Lung (tissue), 12 donors: Measurements from ENCODE around the gene G6PC2. TPM values are rescaled to one million over a fixed set of nuclear protein-coding genes. Genes with fewer than 3 reads are reported as not detected.

Experiments used
- ATAC-seq: fragments of 200-7000 bp; cut with Tn5 transposase; one replicate; pipeline ENCODE4 v1.9.1; 2020; ENCODE audit warnings: moderate number of reproducible peaks; ENCODE audit not compliant: insufficient read depth, low FRiP score
- DNase-seq, 3 donors: peaks; one replicate each; pipeline ENCODE4 v3.0.0-alpha.2; 2013 to 2017
- H3K27ac ChIP-seq, 2 donors: one replicate each; pipeline ENCODE4 v1.5.1; 2013; ENCODE audit warnings: mild to moderate bottlenecking in 2 of 2, moderate library complexity in 2 of 2, control low read depth in 1 of 2, inconsistent platforms in 1 of 2, low read depth in 1 of 2, low read length in 1 of 2
- H3K27me3 ChIP-seq, 3 donors: one replicate each; pipeline ENCODE4 v1.5.1; 2013; ENCODE audit warnings: low read length in 2 of 3; ENCODE audit not compliant: control insufficient read depth in 3 of 3, insufficient read depth in 3 of 3
- H3K36me3 ChIP-seq, 4 donors: one replicate each; pipeline ENCODE4 v1.5.1; 2013; ENCODE audit warnings: low read length in 4 of 4, mild to moderate bottlenecking in 1 of 4, moderate library complexity in 1 of 4; ENCODE audit not compliant: control insufficient read depth in 4 of 4, insufficient read depth in 4 of 4
- H3K4me1 ChIP-seq, 5 donors: one replicate each; pipeline ENCODE4 v1.5.1; 2013; ENCODE audit warnings: low read length in 5 of 5, mild to moderate bottlenecking in 2 of 5, moderate library complexity in 1 of 5; ENCODE audit not compliant: control insufficient read depth in 5 of 5, insufficient read depth in 5 of 5
- H3K4me3 ChIP-seq: one replicate; pipeline ENCODE4 v1.5.1; 2013; ENCODE audit warnings: mild to moderate bottlenecking, control low read depth, moderate library complexity
- H3K9ac ChIP-seq, 2 donors: one replicate each; pipeline ENCODE4 v1.5.1; 2013; ENCODE audit warnings: low read length in 2 of 2, control low read depth in 1 of 2; ENCODE audit not compliant: insufficient read depth in 1 of 2
- H3K9me3 ChIP-seq, 4 donors: one replicate each; pipeline ENCODE4 v1.5.1; 2013; ENCODE audit warnings: low read length in 3 of 4, mild to moderate bottlenecking in 1 of 4, moderate library complexity in 1 of 4; ENCODE audit not compliant: control insufficient read depth in 4 of 4, insufficient read depth in 3 of 4
- CTCF ChIP-seq: IDR thresholded peaks from 2 replicates; pipeline ENCODE4 v1.5.1; 2012; ENCODE audit warnings: mild to moderate bottlenecking; ENCODE audit errors: control extremely low read depth, extremely low read depth
- WGBS, 2 donors: extraction: QIAGEN DNeasy Blood & Tissue Kit; methylation state at CpG; one replicate each; pipeline ENCODE4 v1.1.7; 2013; 5-methylcytosine and 5-hydroxymethylcytosine counted together
- polyA plus RNA-seq, 2 donors: library from polyadenylated mRNA; stranded (reverse); fragments of 200-250 nt; gene quantifications; one replicate each; pipeline ENCODE4 v1.2.1, GENCODE V29; 2013
- total RNA-seq, 2 donors: library from RNA; depleted of rRNA in 1 of 2; stranded (reverse); fragments of >200 nt in 1 of 2; gene quantifications; one replicate each; pipeline ENCODE4 v1.2.1, GENCODE V29; 2014 to 2021
- donor health status: control.
- donor health status: control.
- donor health status: Bipolar disorder and iron deficiency.
- donor health status: healthy.
- donor health status: DM: yes; HTN: yes; CAD: no.

G6PC2 gene
- total and polyA plus RNA-seq, 4 donors: 0.01 to 0.37 (median 0.08) TPM; not detected in 1

- H3K4me1 ChIP-seq: no peaks in the 10 kb centered on the region
- WGBS, 2 donors: 43 to 68% methylated on average over 4 of the region's 4 CpGs
- H3K4me3 ChIP-seq: no peak overlapping the region
- H3K9ac ChIP-seq: no peak overlapping the region
- H3K27ac ChIP-seq: no peak overlapping the region
- no peak for TF ChIP-seq CTCF
- H3K36me3 ChIP-seq: no peaks in the 10 kb centered on the region
- ATAC-seq (no peak), DNase-seq (no peak)
- no peaks in the 10 kb centered on the region for H3K27me3 ChIP-seq
- no peaks in the 10 kb centered on the region for H3K9me3 ChIP-seq
These were observed 4.3 kb upstream of the G6PC2 start for GRCh38 chr2:168896783-168897182.

- 83% methylated on average over 1 of the region's 1 CpG for WGBS, 2 donors
- H3K9me3 ChIP-seq: no peaks in the 10 kb centered on the region
- H3K4me3 ChIP-seq: no peak overlapping the region
- no peaks in the 10 kb centered on the region for H3K36me3 ChIP-seq
- no peak for DNase-seq
- H3K27me3 ChIP-seq: no peaks in the 10 kb centered on the region
- TF ChIP-seq CTCF: no peak
- no peak overlapping the region for H3K9ac ChIP-seq
- no peak overlapping the region for H3K27ac ChIP-seq
- no peaks in the 10 kb centered on the region for H3K4me1 ChIP-seq
- no peak for ATAC-seq
These were observed 3.6 kb upstream of the G6PC2 start for GRCh38 chr2:168897449-168897848.

GRCh38 chr2:168903888-168904287, 2.8 kb downstream of the G6PC2 start:
- Histone ChIP-seq H3K36me3 (no peaks in the 10 kb centered on the region), H3K9me3 (no peaks in the 10 kb centered on the region), H3K27me3 (no peaks in the 10 kb centered on the region), H3K27ac (no peak overlapping the region), H3K4me3 (no peak overlapping the region), H3K9ac (no peak overlapping the region), H3K4me1 (no peaks in the 10 kb centered on the region)
- DNase-seq: no peak
- 93 to 96% methylated on average over 2 of the region's 2 CpGs for WGBS, 2 donors
- ATAC-seq: no peak
- TF ChIP-seq CTCF: no peak

GRCh38 chr2:168904358-168904757, 3.3 kb downstream of the G6PC2 start:
- TF ChIP-seq CTCF: no peak
- ATAC-seq: no peak
- no peaks in the 10 kb centered on the region for H3K36me3 ChIP-seq
- no peaks in the 10 kb centered on the region for H3K4me1 ChIP-seq
- H3K9ac ChIP-seq: no peak overlapping the region
- no peak overlapping the region for H3K27ac ChIP-seq
- H3K27me3 ChIP-seq: no peaks in the 10 kb centered on the region
- H3K4me3 ChIP-seq: no peak overlapping the region
- no peak for DNase-seq
- WGBS, 2 donors: 86 to 94% methylated on average over 3 of the region's 3 CpGs
- H3K9me3 ChIP-seq: no peaks in the 10 kb centered on the region
